Lung (tissue), 12 donors: ENCODE results near the gene PHLDA1. TPM values are rescaled to one million over a fixed set of nuclear protein-coding genes. Genes with fewer than 3 reads are reported as not detected.
"Not testable (repeated sequence)": the region's sequence is repeated elsewhere in the genome, so short reads cannot be mapped to it uniquely, and the experiment has no call there.

Experiments
- ATAC-seq: fragments of 200-7000 bp; cut with Tn5 transposase; one replicate; pipeline ENCODE4 v1.9.1; 2020; ENCODE audit warnings: moderate number of reproducible peaks; ENCODE audit not compliant: insufficient read depth, low FRiP score
- DNase-seq, 3 donors: peaks; one replicate each; pipeline ENCODE4 v3.0.0-alpha.2; 2013 to 2017
- H3K27ac ChIP-seq, 2 donors: one replicate each; pipeline ENCODE4 v1.5.1; 2013; ENCODE audit warnings: mild to moderate bottlenecking in 2 of 2, moderate library complexity in 2 of 2, control low read depth in 1 of 2, inconsistent platforms in 1 of 2, low read depth in 1 of 2, low read length in 1 of 2
- H3K27me3 ChIP-seq, 3 donors: one replicate each; pipeline ENCODE4 v1.5.1; 2013; ENCODE audit warnings: low read length in 2 of 3; ENCODE audit not compliant: control insufficient read depth in 3 of 3, insufficient read depth in 3 of 3
- H3K36me3 ChIP-seq, 4 donors: one replicate each; pipeline ENCODE4 v1.5.1; 2013; ENCODE audit warnings: low read length in 4 of 4, mild to moderate bottlenecking in 1 of 4, moderate library complexity in 1 of 4; ENCODE audit not compliant: control insufficient read depth in 4 of 4, insufficient read depth in 4 of 4
- H3K4me1 ChIP-seq, 5 donors: one replicate each; pipeline ENCODE4 v1.5.1; 2013; ENCODE audit warnings: low read length in 5 of 5, mild to moderate bottlenecking in 2 of 5, moderate library complexity in 1 of 5; ENCODE audit not compliant: control insufficient read depth in 5 of 5, insufficient read depth in 5 of 5
- H3K4me3 ChIP-seq: one replicate; pipeline ENCODE4 v1.5.1; 2013; ENCODE audit warnings: mild to moderate bottlenecking, control low read depth, moderate library complexity
- H3K9ac ChIP-seq, 2 donors: one replicate each; pipeline ENCODE4 v1.5.1; 2013; ENCODE audit warnings: low read length in 2 of 2, control low read depth in 1 of 2; ENCODE audit not compliant: insufficient read depth in 1 of 2
- H3K9me3 ChIP-seq, 4 donors: one replicate each; pipeline ENCODE4 v1.5.1; 2013; ENCODE audit warnings: low read length in 3 of 4, mild to moderate bottlenecking in 1 of 4, moderate library complexity in 1 of 4; ENCODE audit not compliant: control insufficient read depth in 4 of 4, insufficient read depth in 3 of 4
- WGBS, 2 donors: extraction: QIAGEN DNeasy Blood & Tissue Kit; methylation state at CpG; one replicate each; pipeline ENCODE4 v1.1.7; 2013; 5-methylcytosine and 5-hydroxymethylcytosine counted together
- polyA plus RNA-seq, 2 donors: library from polyadenylated mRNA; stranded (reverse); fragments of 200-250 nt; gene quantifications; one replicate each; pipeline ENCODE4 v1.2.1, GENCODE V29; 2013
- total RNA-seq, 2 donors: library from RNA; depleted of rRNA in 1 of 2; stranded (reverse); fragments of >200 nt in 1 of 2; gene quantifications; one replicate each; pipeline ENCODE4 v1.2.1, GENCODE V29; 2014 to 2021
- TF ChIP-seq, protein P1 (sequence below): IDR thresholded peaks from 2 replicates; pipeline ENCODE4 v1.5.1; 2012; ENCODE audit warnings: mild to moderate bottlenecking; ENCODE audit errors: control extremely low read depth, extremely low read depth
- donor health status: control.
- donor health status: control.
- donor health status: Bipolar disorder and iron deficiency.
- donor health status: healthy.
- donor health status: DM: yes; HTN: yes; CAD: no.

PHLDA1 gene
- total and polyA plus RNA-seq, 4 donors: 6.5 to 22.1 (median 17.2) TPM

DNA sequence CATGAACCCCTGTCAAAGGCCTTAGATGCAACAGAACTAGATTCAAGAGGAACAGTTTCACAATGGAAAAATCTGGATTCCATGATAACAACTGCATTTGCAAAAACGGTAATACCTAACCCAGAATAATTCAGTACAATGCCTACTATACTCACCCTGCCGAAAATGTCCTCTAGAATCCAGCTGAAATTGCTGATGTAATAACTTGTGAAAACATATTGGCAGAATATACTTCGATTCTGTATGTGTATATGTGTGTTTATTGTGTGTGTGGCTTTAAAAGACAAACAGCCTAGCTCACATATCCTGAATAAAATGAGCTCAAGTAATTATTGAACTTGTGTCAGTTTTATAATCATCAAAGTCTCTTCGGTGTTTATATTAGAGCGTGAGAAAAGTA lies 46.0 kb downstream of the PHLDA1 start:
- Histone ChIP-seq H3K27ac (no peak overlapping the region), H3K9me3 (no peaks in the 10 kb centered on the region), H3K27me3 (no peaks in the 10 kb centered on the region), H3K36me3 (no peaks in the 10 kb centered on the region), H3K9ac (no peak overlapping the region), H3K4me1 (peaks cover 7 to 12% (median 8%) of the 10 kb centered on the region in 5 donors), H3K4me3 (no peak overlapping the region)
- TF ChIP-seq, protein P1, sequence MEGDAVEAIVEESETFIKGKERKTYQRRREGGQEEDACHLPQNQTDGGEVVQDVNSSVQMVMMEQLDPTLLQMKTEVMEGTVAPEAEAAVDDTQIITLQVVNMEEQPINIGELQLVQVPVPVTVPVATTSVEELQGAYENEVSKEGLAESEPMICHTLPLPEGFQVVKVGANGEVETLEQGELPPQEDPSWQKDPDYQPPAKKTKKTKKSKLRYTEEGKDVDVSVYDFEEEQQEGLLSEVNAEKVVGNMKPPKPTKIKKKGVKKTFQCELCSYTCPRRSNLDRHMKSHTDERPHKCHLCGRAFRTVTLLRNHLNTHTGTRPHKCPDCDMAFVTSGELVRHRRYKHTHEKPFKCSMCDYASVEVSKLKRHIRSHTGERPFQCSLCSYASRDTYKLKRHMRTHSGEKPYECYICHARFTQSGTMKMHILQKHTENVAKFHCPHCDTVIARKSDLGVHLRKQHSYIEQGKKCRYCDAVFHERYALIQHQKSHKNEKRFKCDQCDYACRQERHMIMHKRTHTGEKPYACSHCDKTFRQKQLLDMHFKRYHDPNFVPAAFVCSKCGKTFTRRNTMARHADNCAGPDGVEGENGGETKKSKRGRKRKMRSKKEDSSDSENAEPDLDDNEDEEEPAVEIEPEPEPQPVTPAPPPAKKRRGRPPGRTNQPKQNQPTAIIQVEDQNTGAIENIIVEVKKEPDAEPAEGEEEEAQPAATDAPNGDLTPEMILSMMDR: no peak
- DNase-seq: no peak
- WGBS, 2 donors: 68 to 83% methylated on average over 5 of the region's 5 CpGs
- no peak for ATAC-seq

DNA sequence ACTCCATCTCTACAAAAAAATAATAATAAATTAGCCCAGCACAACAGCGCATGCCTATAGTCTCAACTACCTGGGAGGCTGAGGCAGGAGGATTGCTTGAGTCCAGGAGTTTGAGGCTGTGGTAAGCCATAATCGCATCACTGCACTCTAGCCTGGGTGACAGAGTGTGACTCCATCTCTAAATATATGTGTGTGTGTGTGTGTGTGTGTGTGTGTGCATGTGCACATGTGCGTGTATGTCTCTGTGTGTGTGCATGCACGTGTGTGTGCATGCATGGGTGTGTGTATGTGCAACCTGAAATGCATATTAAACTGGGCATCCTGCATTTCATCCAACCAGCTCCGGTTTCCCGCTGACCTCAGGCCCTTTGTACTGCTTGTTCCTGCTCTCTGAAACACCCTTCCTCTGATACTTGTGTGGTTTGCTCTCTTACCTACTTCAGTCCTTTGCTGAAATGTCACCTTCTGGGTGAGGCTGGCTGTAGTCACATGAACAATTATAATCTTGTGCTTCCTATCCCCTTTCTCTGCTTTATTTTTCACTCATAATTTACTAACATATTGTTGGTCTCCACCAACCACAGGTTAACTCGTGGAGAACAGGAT lies 46.9 kb downstream of the PHLDA1 start:
- no peaks in the 10 kb centered on the region for H3K27me3 ChIP-seq
- no peak overlapping the region for H3K27ac ChIP-seq
- H3K4me1 ChIP-seq: peaks cover 7 to 12% (median 8%) of the 10 kb centered on the region in 5 donors
- 90% methylated on average over 7 of the region's 7 CpGs for whole genome bisulfite sequencing, 2 donors
- no peak overlapping the region for H3K4me3 ChIP-seq
- H3K9me3 ChIP-seq: no peaks in the 10 kb centered on the region
- ATAC-seq (no peak), DNase-seq (no peak)
- no peak overlapping the region for H3K9ac ChIP-seq
- TF ChIP-seq, protein P1: no peak
- no peaks in the 10 kb centered on the region for H3K36me3 ChIP-seq

DNA sequence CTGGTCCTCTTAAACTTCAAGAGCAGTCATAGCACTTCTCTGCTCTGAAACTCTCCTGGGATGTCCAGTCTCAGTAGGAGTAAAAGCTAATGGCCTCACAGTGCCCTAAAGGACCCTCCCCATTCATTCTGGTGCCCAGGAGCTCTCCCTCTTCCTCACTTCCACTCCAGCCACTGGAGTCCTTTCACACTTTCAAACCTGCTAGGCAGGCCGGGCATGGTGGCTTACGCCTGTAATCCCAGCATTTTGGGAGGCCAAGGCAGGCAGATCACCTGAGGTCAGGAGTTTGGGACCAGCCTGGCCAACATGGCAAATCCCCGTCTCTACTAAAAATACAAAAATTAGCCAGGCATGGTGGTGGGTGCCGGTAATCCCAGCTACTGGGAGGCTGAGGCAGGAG lies 47.7 kb downstream of the PHLDA1 start:
- not testable (repeated sequence) for H3K27me3 ChIP-seq, H3K36me3 ChIP-seq, H3K9me3 ChIP-seq, H3K4me3 ChIP-seq, DNase-seq, H3K9ac ChIP-seq, H3K27ac ChIP-seq, ATAC-seq
- 93 to 97% methylated on average over 4 of the region's 4 CpGs for WGBS, 2 donors
- peaks cover 7 to 12% (median 8%) of the 10 kb centered on the region in 5 donors for H3K4me1 ChIP-seq

DNA sequence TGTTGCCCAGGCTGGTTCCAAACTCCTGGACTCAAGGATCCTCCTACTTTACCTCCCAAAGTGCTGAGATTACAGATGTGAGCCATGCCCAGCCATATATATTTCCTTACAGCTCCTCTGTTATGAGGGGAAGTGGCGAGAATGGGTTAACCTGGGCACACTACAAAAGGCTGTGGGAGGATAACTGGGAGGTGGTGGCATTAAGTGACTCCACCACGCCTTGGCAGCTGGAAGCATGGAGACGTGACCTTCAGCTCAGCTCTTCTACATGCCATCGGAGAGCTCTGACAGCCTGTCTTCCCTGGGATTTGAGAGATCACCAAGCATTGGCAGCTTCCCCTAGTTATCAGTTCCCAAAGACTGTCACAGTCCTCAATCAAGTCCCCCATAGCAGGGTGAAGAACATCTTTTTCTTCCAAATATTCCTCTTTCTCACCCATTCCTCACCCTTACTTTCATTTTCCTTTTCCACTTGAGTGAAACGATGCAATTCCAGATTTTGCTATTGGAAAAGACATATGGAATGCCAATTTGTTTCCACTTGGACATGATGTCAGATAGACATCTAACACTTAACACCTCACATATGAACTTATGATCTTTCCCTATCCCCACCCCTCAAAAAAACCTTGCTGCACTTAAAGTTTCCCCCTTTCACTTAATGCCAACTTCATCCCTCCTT lies 48.5 kb downstream of the PHLDA1 start:
- Histone ChIP-seq H3K9ac (no peak overlapping the region), H3K4me3 (no peak overlapping the region), H3K4me1 (peaks cover 8 to 14% (median 9%) of the 10 kb centered on the region in 5 donors), H3K9me3 (no peaks in the 10 kb centered on the region), H3K27me3 (no peaks in the 10 kb centered on the region), H3K36me3 (no peaks in the 10 kb centered on the region), H3K27ac (peak overlapping the region in 1 of 2 donors; percentile 32)
- 55 to 79% methylated on average over 5 of the region's 5 CpGs for WGBS, 2 donors
- DNase-seq (no peak), ATAC-seq (no peak)
- TF ChIP-seq, protein P1: no peak
